ENCODE measurements around the gene SAC3D1.
A peak's percentile ranks its signal among the peaks of the same experiment; 100 is the strongest.

SAC3D1 gene

GRCh38 chr11:65040520-65040846 is 527 bp upstream of the SAC3D1 start:
- Mint-ChIP-seq H3K4me3 (peak overlapping the region; percentile 86), H3K27ac (peak overlapping the region; percentile 97), H3K27me3 (no peaks in the 10 kb centered on the region), H3K36me3 (ENCODE audit: low read depth) (peaks cover 44% of the 10 kb centered on the region), H3K9me3 (no peaks in the 10 kb centered on the region), H3K4me1 (ENCODE audit: low read depth) (peaks cover 26% of the 10 kb centered on the region)
- no peak for DNase-seq

GRCh38 chr11:65042891-65043290 is 1.9 kb downstream of the SAC3D1 start:
- Mint-ChIP-seq H3K36me3 (ENCODE audit: low read depth) (peaks cover 36% of the 10 kb centered on the region), H3K27ac (no peak overlapping the region), H3K27me3 (no peaks in the 10 kb centered on the region), H3K4me1 (ENCODE audit: low read depth) (peaks cover 44% of the 10 kb centered on the region), H3K9me3 (no peaks in the 10 kb centered on the region), H3K4me3 (peak overlapping the region; percentile 85)
- no peak for DNase-seq

- peaks cover 48% of the 10 kb centered on the region for H3K4me1 Mint-ChIP-seq (ENCODE audit: low read depth)
- no peak overlapping the region for H3K27ac Mint-ChIP-seq
- no peak for DNase-seq
- peaks cover 34% of the 10 kb centered on the region for H3K36me3 Mint-ChIP-seq (ENCODE audit: low read depth)
- H3K27me3 Mint-ChIP-seq = no peaks in the 10 kb centered on the region
- no peak overlapping the region for H3K4me3 Mint-ChIP-seq
- no peaks in the 10 kb centered on the region for H3K9me3 Mint-ChIP-seq
Measured at GRCh38 chr11:65043881-65044501, 3.0 kb downstream of the SAC3D1 start.

- H3K9me3 Mint-ChIP-seq = no peaks in the 10 kb centered on the region
- peaks cover 31% of the 10 kb centered on the region for H3K36me3 Mint-ChIP-seq (ENCODE audit: low read depth)
- no peaks in the 10 kb centered on the region for H3K27me3 Mint-ChIP-seq
- no peak for DNase-seq
- H3K4me1 Mint-ChIP-seq (ENCODE audit: low read depth) = peaks cover 44% of the 10 kb centered on the region
- no peak overlapping the region for H3K27ac Mint-ChIP-seq
- no peak overlapping the region for H3K4me3 Mint-ChIP-seq
Measured at GRCh38 chr11:65045061-65045460, 4.1 kb downstream of the SAC3D1 start.

GRCh38 chr11:65045728-65046127 is 4.7 kb downstream of the SAC3D1 start:
- H3K36me3 Mint-ChIP-seq (ENCODE audit: low read depth) = peaks cover 29% of the 10 kb centered on the region
- peaks cover 39% of the 10 kb centered on the region for H3K4me1 Mint-ChIP-seq (ENCODE audit: low read depth)
- no peak for DNase-seq
- no peak overlapping the region for H3K4me3 Mint-ChIP-seq
- H3K9me3 Mint-ChIP-seq = no peaks in the 10 kb centered on the region
- H3K27me3 Mint-ChIP-seq = no peaks in the 10 kb centered on the region
- H3K27ac Mint-ChIP-seq = no peak overlapping the region

- Mint-ChIP-seq H3K27ac (peak overlapping the region; percentile 85), H3K4me3 (peak overlapping the region; percentile 80), H3K9me3 (no peaks in the 10 kb centered on the region), H3K4me1 (ENCODE audit: low read depth) (peaks cover 32% of the 10 kb centered on the region), H3K36me3 (ENCODE audit: low read depth) (peaks cover 20% of the 10 kb centered on the region), H3K27me3 (no peaks in the 10 kb centered on the region)
- DNase-seq = peak; percentile 60
Measured at GRCh38 chr11:65047581-65048422, 6.8 kb downstream of the SAC3D1 start.

GRCh38 chr11:65051398-65051858 is 10.4 kb downstream of the SAC3D1 start:
- H3K27ac Mint-ChIP-seq = no peak overlapping the region
- H3K9me3 Mint-ChIP-seq = no peaks in the 10 kb centered on the region
- H3K4me1 Mint-ChIP-seq (ENCODE audit: low read depth) = peaks cover 35% of the 10 kb centered on the region
- no peak overlapping the region for H3K4me3 Mint-ChIP-seq
- H3K36me3 Mint-ChIP-seq (ENCODE audit: low read depth) = no peaks in the 10 kb centered on the region
- DNase-seq = no peak
- H3K27me3 Mint-ChIP-seq = no peaks in the 10 kb centered on the region

GRCh38 chr11:65053827-65054508 is 13.0 kb downstream of the SAC3D1 start:
- Mint-ChIP-seq H3K4me3 (no peak overlapping the region), H3K27ac (no peak overlapping the region), H3K27me3 (no peaks in the 10 kb centered on the region), H3K36me3 (ENCODE audit: low read depth) (no peaks in the 10 kb centered on the region), H3K9me3 (no peaks in the 10 kb centered on the region), H3K4me1 (ENCODE audit: low read depth) (peaks cover 18% of the 10 kb centered on the region)
- no peak for DNase-seq

GRCh38 chr11:65055538-65055937 is 14.5 kb downstream of the SAC3D1 start:
- Mint-ChIP-seq H3K27me3 (no peaks in the 10 kb centered on the region), H3K36me3 (ENCODE audit: low read depth) (no peaks in the 10 kb centered on the region), H3K4me3 (no peak overlapping the region), H3K9me3 (no peaks in the 10 kb centered on the region), H3K4me1 (ENCODE audit: low read depth) (peaks cover 18% of the 10 kb centered on the region), H3K27ac (no peak overlapping the region)
- no peak for DNase-seq

GRCh38 chr11:65056999-65057398 is 16.0 kb downstream of the SAC3D1 start:
- no peaks in the 10 kb centered on the region for H3K36me3 Mint-ChIP-seq (ENCODE audit: low read depth)
- no peaks in the 10 kb centered on the region for H3K27me3 Mint-ChIP-seq
- peaks cover 15% of the 10 kb centered on the region for H3K4me1 Mint-ChIP-seq (ENCODE audit: low read depth)
- H3K9me3 Mint-ChIP-seq = no peaks in the 10 kb centered on the region
- DNase-seq = no peak
- H3K27ac Mint-ChIP-seq = no peak overlapping the region
- H3K4me3 Mint-ChIP-seq = no peak overlapping the region

GRCh38 chr11:65057526-65057925 is 16.5 kb downstream of the SAC3D1 start:
- H3K27me3 Mint-ChIP-seq = no peaks in the 10 kb centered on the region
- peaks cover 15% of the 10 kb centered on the region for H3K4me1 Mint-ChIP-seq (ENCODE audit: low read depth)
- H3K27ac Mint-ChIP-seq = no peak overlapping the region
- H3K9me3 Mint-ChIP-seq = no peaks in the 10 kb centered on the region
- no peak overlapping the region for H3K4me3 Mint-ChIP-seq
- H3K36me3 Mint-ChIP-seq (ENCODE audit: low read depth) = no peaks in the 10 kb centered on the region
- no peak for DNase-seq

GRCh38 chr11:65058012-65058411 is 17.0 kb downstream of the SAC3D1 start:
- H3K27ac Mint-ChIP-seq = no peak overlapping the region
- no peaks in the 10 kb centered on the region for H3K9me3 Mint-ChIP-seq
- H3K36me3 Mint-ChIP-seq (ENCODE audit: low read depth) = no peaks in the 10 kb centered on the region
- no peak for DNase-seq
- no peak overlapping the region for H3K4me3 Mint-ChIP-seq
- no peaks in the 10 kb centered on the region for H3K27me3 Mint-ChIP-seq
- peaks cover 15% of the 10 kb centered on the region for H3K4me1 Mint-ChIP-seq (ENCODE audit: low read depth)

GRCh38 chr11:65058419-65059054 is 17.5 kb downstream of the SAC3D1 start, which contains the start of gene NAALADL1:
NAALADL1 (minus strand) TSS chr11:65058553; CDS start chr11:65058521, 32 bp downstream.
- no peak within 1 kb of the TSS for H3K4me3 Mint-ChIP-seq
- H3K36me3 Mint-ChIP-seq (ENCODE audit: low read depth) = no peaks in the 10 kb centered on the region
- no peak for DNase-seq
- H3K9me3 Mint-ChIP-seq = no peaks in the 10 kb centered on the region
- H3K27ac Mint-ChIP-seq = no peak within 1 kb of the TSS
- no peaks in the 10 kb centered on the region for H3K27me3 Mint-ChIP-seq
- peaks cover 12% of the 10 kb centered on the region for H3K4me1 Mint-ChIP-seq (ENCODE audit: low read depth)

GRCh38 chr11:65059523-65059922 is 18.5 kb downstream of the SAC3D1 start:
- Mint-ChIP-seq H3K27ac (no peak overlapping the region), H3K27me3 (no peaks in the 10 kb centered on the region), H3K36me3 (ENCODE audit: low read depth) (no peaks in the 10 kb centered on the region), H3K9me3 (no peaks in the 10 kb centered on the region), H3K4me1 (ENCODE audit: low read depth) (peaks cover 3% of the 10 kb centered on the region), H3K4me3 (no peak overlapping the region)
- DNase-seq = no peak
